ENCODE data around the gene MYO10. TPM values are rescaled to one million over a fixed set of nuclear protein-coding genes. Genes with fewer than 3 reads are reported as not detected.

Gene MYO10
- total RNA-seq, 4 donors from 2014 or later, result 21.0 to 29.8 (median 27.3) TPM

- Histone ChIP-seq H3K4me1 (peaks cover 0 to 63% (median 25%) of the 10 kb centered on the region in 3 donors), H3K4me3 (no peak overlapping the region), H3K9me3 (no peaks in the 10 kb centered on the region), H3K27ac (peak overlapping the region in 1 of 4 donors; percentile 46), H3K27me3 (no peaks in the 10 kb centered on the region), H3K36me3 (peaks cover 0 to 19% (median 0%) of the 10 kb centered on the region in 3 donors)
- DNase-seq, result no peak
- WGBS, 2 donors, result 45 to 51% methylated on average over 3 of the region's 3 CpGs
- TF ChIP-seq POLR2A (IDR thresholded peaks at IDR 0.05), result no peak
- TF ChIP-seq CTCF (IDR thresholded peaks at IDR 0.05), result no peak
- intact Hi-C loops (cut with DNase I), result no loop called here
These were observed 198.9 kb downstream of the MYO10 start for GRCh38 chr5:16737209-16737608.

- no peak for DNase-seq
- H3K4me1 ChIP-seq, result peaks cover 0 to 54% (median 23%) of the 10 kb centered on the region in 3 donors
- WGBS, 2 donors, result 30 to 34% methylated on average over 14 of the region's 14 CpGs
- TF ChIP-seq POLR2A (IDR thresholded peaks at IDR 0.05) (no peak), CTCF (IDR thresholded peaks at IDR 0.05) (no peak)
- intact Hi-C loops (cut with DNase I), result no loop called here
- H3K36me3 ChIP-seq, result peaks cover 0 to 24% (median 0%) of the 10 kb centered on the region in 3 donors
- H3K4me3 ChIP-seq, result peak overlapping the region in 1 of 4 donors; percentile 1
- peak overlapping the region; percentile 23 to 46 (median 34) for H3K27ac ChIP-seq
- H3K9me3 ChIP-seq, result no peaks in the 10 kb centered on the region
- no peaks in the 10 kb centered on the region for H3K27me3 ChIP-seq
These were observed 199.7 kb downstream of the MYO10 start for GRCh38 chr5:16736158-16736995.

- Histone ChIP-seq H3K27me3 (no peaks in the 10 kb centered on the region), H3K4me1 (peaks cover 0 to 44% (median 23%) of the 10 kb centered on the region in 3 donors), H3K36me3 (peaks cover 0 to 24% (median 0%) of the 10 kb centered on the region in 3 donors), H3K4me3 (peak overlapping the region in 1 of 4 donors; percentile 1), H3K9me3 (no peaks in the 10 kb centered on the region), H3K27ac (peak overlapping the region; percentile 23 to 46 (median 34))
- intact Hi-C loops (cut with DNase I), result no loop called here
- 60 to 65% methylated on average over 13 to 15 of the region's 15 CpGs for WGBS, 2 donors
- no peak for DNase-seq
- TF ChIP-seq POLR2A (IDR thresholded peaks at IDR 0.05) (no peak), CTCF (IDR thresholded peaks at IDR 0.05) (no peak)
These were observed 200.7 kb downstream of the MYO10 start for GRCh38 chr5:16735101-16736060.

- Histone ChIP-seq H3K27me3 (no peaks in the 10 kb centered on the region), H3K4me3 (no peak overlapping the region), H3K36me3 (peaks cover 0 to 26% (median 0%) of the 10 kb centered on the region in 3 donors), H3K27ac (no peak overlapping the region), H3K4me1 (peaks cover 0 to 38% (median 23%) of the 10 kb centered on the region in 3 donors), H3K9me3 (no peaks in the 10 kb centered on the region)
- intact Hi-C loops (cut with DNase I), result no loop called here
- DNase-seq, result no peak
- 83% methylated on average over 5 to 6 of the region's 12 CpGs for WGBS, 2 donors
- TF ChIP-seq CTCF (IDR thresholded peaks at IDR 0.05), result no peak
- no peak for TF ChIP-seq POLR2A (IDR thresholded peaks at IDR 0.05)
These were observed 202.6 kb downstream of the MYO10 start for GRCh38 chr5:16733331-16734006.
